NCI-H2081 treated with DMSO at 0.1 percent for 48 hours (cell line): Measurements from ENCODE around the gene NCMAP.
"Not testable (repeated sequence)": the region's sequence is repeated elsewhere in the genome, so short reads cannot be mapped to it uniquely, and the experiment has no call there.

Source experiments
- DNase-seq: peaks from one replicate; lab custom pipeline; 2025; lab: John Stamatoyannopoulos, UW

The NCMAP gene

DNA sequence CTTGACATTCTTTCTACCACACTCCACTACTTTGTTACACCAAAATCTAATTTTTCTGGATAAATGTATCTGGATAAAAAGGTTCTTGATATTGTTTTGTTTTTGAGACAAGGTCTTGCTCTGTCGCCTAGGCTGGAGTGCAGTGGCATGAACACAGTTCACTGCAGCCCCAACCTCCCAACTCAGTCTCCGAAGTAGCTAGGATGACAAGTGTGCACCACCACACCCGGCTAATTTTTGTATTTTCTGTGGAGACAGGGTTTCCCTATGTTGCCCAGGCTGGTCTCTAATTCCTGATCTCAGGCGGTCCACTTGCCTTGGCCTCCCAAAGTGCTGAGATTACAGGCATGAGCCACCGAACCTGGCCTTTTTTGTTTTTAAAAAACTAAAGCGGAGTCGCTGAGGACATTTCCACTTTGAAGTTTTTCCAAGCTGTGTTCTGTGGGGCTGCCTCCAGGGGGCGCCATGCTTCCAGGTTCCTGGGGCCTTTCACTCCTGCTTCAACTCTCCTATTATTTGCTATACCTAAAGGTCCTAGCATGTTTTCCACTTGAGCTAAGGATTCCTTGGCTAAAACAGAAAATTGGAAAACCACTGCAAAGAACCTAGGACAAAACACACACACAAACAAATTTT, 14.1 kb upstream of the NCMAP start:
- no peak for DNase-seq

- DNase-seq: no peak
These were observed 11.6 kb upstream of the NCMAP start for GRCh38 chr1:24544239-24544638.

- DNase-seq: no peak
These were observed 10.2 kb upstream of the NCMAP start for GRCh38 chr1:24545662-24546061.

DNA sequence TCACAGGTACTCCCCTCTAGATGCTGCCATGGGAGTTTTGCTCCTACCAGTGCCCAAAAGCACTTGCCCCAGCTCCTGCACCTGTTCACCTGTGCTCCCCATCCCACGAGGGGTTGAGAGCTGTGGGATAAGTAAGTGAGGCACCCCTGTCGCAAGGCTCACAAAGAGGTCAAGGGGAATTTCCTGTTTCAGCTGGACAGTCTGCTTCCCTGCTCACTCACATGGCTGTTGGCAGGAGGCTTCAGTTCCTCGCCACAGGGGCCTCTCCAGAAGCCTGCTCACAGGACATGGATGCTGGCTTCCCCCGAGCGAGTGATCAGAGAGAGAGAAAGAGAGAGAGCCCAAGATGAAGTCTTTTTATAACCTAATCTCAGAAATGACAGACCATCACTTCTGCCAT, 8.7 kb upstream of the NCMAP start:
- DNase-seq: no peak

DNA sequence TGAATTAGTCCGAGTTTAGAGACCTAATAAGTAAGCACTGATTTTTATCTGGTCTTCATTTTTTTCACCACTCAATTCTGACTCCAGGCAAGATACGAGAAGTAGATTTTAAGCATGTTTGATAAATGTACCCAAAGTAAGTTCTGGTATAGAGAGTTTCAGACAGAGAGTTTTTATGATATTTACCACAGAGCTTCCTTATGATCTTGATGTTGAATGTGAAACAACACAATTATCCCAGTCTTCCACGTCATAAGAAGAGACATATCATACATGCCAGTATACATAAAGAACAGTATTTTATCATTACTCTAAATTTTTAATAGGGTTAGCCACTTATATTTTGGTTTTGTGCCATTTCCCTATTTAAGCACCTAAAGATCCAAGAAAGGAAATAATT, 7.8 kb upstream of the NCMAP start:
- DNase-seq: no peak

DNA sequence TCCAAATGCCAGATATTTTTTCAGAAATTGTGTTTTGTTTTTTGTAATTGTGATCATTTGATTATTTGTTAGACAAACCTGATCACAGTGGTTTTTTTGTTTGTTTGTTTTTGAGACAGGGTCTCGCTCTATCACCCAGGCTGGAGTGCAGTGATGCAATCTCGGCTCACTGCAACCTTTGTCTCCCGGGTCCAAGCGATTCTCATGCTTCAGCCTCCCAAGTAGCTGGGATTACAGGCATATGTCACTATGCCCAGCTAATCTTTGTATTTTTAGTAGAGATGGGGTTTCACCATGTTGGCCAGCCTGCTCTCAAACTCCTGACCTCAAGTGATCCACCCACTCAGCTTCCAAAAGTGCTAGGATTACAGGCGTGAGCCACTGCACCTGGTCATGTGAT, 6.7 kb upstream of the NCMAP start:
- DNase-seq: not testable (repeated sequence)

GRCh38 chr1:24551290-24551959, 4.5 kb upstream of the NCMAP start:
- no peak for DNase-seq

GRCh38 chr1:24551960-24552571, 3.8 kb upstream of the NCMAP start:
- DNase-seq: no peak

DNA sequence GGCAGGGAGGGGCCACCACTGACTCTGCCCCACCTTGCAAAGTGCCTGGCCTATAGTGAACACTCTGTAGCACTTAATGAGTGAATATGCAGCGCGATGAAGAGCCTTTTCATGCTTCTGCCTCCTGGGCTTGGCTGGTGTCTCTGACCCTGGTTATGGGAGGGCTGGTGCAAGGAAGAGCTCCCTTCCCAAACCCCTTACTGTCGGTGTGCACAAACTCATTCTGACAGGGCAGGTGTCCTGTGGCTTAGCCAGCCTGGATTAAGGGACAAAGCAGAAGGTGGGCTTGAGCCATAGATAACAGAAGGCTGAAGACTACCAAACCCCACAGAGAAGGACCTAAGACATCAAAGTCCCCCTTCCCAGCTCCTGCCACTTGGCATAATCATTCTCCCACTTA, 2.0 kb upstream of the NCMAP start:
- no peak for DNase-seq

- no peak for DNase-seq
These were observed 1.2 kb upstream of the NCMAP start for GRCh38 chr1:24554714-24555113.

GRCh38 chr1:24556414-24556795, 518 bp downstream of the NCMAP start:
- no peak for DNase-seq

DNA sequence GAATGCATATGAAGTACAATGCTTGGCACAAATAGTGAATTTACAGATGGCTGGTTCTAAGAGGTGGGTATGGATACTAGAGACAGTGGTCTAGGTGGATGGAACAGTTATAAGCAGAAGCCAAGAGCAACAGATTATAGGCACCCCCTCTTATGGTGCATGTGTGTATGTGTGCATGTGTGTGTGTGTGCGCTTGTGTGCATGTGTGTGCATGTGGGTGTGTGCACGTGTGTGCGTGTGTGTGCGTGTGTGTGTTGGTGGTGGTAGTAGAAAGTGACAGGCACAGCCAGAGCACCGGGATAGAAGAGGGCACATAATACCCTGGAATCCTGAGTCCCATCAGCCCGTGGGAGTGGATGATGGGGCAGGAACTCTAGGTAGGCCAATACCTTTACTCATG, 1.3 kb downstream of the NCMAP start:
- DNase-seq: no peak

DNA sequence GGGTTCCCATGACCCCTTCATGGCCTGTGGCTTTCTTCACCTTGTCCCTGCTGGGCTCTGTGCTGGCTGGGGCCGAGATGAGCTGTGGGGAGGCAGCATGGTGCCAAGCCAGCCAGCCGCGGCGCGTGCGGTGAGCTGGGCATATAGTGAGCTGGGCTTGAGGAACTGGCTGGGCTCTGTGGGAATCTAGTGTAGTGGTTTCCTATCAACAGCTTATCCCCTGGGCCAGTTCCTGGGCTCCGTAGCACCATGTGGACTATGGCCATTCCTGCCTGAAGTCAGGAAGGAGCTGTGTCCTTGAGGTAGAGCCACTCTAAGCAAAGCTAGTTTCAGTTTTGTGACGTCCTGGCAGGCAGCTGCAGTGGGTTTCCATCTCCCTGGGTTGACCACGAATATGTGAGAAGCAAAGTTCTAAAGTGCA, 1.8 kb downstream of the NCMAP start:
- no peak for DNase-seq

DNA sequence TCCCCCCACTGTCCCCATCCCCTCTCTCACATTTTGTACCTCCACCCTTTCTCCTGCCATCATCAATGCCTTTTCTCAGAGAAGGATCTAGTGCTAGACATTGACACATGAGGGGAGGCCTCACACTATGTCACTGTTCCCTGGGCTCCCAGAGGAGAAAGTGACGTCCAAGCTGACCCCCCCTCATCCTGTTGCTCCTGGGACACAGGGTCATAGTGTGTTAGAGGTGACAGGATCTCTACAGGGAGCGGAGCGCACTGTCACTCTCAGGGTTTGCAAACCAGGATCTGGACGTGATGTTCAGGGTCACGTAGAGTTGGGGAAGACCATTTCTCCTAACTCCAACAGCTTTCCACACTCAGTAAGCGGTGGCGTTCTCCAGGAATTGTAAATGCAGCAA, 2.6 kb downstream of the NCMAP start:
- no peak for DNase-seq

DNA sequence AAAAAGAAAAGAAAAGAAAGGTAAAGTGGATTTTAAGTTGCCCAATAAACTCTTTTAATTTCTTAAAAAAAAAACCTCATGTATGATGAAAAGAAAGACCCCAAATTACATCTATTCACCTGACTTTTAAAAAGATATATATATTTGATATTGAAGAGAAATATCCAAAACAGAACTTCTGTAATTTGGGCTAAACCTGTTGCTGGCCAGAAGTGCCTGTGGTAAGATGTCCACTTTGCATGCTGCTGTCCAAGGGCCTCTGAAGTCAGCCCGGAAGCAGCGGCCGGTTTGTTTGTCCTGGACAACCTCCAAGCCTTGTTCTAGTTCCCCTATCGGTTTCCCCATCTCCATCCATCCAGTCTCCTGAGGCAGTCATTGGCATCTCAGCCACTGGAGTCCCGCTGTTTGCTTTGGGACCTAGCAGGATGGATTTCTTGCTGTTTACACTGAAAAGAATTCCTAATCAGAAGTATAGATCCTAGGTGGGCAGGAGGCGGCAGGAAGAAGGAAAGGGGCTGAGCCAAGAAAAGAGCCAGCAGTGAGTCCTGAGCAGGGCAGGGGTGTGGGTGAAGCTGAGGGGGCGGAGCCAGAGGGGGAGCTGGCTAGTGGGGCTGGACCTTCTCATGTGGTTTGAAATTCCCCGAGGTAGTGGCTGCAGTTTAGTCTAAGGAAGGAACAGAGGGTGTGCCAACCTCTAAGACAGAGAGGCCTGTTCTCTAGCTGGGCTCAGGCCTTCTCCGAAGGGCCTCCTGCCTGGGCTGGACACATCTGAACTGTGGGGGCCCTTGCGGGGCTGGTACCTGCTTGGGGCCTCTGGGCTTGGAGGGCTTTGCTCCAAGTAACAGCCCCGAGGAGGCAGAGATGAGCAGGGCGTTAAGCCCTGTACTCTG, 3.3 kb downstream of the NCMAP start:
- DNase-seq: no peak

DNA sequence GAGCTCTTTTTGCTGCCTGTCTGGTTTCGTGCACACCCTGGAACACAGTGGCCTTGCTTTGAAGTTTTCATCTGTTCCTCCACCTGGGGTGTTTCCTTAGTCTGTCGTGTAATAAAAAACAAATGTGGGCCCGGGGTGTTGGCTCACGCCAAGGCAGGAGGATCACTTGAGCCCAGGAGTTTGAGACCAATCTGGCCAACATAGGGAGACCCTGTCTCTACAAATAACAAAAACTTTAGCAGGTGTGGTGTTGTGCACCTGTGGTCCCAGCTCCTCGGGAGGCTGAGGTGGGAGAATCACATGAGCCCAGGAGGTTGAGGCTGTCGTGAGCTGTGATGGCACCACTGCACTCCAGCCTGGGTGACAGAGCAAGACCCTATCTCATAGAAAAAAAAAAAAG, 4.5 kb downstream of the NCMAP start:
- no peak for DNase-seq

DNA sequence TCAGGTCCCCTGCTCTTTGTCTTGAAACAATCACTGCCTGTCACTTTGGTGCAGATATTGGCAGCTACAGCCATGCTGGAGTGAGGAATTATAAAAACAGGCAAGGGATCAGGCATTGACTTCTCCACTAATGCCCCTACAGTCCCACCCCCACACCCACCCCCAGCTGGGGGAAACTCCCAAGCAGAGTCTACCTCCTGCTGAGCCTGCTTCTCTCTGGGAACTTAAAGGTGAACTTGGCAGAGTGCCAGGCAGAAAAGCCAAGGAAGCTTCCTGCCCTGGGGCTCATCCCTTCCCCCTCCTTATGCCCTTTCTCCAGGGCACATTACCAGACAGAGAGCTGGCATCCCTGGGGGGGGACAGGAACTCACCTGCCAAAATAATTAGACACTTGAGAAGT, 6.7 kb downstream of the NCMAP start:
- DNase-seq: no peak

GRCh38 chr1:24564695-24565094, 8.8 kb downstream of the NCMAP start:
- DNase-seq: no peak

DNA sequence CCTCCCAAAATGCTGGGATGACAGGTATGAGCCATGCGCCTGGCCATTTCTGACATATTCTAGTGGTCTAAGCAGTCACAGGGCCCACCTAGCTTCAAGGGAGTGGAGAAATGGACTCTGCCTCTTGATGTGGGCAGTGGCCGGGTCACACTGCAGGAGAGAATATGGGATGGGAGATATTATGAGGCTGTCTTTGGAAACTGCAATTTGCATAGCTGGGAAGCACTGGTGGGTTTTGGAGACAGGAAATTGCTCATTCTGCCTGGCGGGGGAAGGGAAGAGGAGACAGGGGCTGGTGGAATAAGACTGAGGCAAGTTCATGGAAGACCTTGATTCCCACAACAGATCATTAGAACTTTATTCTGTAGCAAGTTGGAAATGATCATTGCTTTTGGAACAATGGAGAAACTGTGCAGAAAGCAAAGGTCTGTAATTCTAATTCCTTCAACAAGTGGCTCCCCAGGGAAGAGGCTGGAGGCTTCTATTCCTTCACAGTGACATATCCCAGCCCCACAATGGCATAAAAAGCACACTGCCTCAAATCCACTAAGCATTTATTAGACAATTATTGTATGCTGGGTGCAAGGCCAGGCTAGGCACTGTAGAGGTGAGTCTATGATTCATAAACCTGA, 10.5 kb downstream of the NCMAP start:
- no peak for DNase-seq

DNA sequence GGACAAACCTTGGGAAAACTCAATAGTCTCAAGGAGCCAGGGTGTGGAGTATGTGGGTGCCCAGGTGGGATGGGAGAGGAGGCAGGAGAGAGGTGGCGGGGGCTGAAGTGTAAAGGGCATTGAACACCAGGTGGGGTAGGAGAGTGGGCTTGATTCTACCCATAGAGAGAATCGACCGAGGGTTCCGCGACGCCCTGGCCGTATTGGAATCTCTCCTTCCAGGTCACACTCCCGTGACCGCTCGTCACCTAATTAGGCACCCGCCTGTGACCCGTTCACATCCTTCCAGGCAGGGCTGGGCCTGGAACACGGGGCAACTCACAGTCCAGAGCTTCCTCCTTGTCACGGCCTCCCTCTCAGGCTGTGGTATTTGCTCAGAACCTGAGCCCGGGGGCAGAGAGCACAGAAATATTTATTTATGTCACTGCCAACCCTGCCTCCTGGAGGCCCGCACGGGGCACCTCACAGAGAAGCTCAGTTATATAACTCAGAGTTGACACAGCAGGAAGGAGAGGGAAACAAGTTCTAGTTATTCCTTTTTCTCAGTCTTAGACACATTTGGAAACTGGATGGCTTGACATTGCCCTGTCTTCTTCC, 12.0 kb downstream of the NCMAP start:
- DNase-seq: no peak

DNA sequence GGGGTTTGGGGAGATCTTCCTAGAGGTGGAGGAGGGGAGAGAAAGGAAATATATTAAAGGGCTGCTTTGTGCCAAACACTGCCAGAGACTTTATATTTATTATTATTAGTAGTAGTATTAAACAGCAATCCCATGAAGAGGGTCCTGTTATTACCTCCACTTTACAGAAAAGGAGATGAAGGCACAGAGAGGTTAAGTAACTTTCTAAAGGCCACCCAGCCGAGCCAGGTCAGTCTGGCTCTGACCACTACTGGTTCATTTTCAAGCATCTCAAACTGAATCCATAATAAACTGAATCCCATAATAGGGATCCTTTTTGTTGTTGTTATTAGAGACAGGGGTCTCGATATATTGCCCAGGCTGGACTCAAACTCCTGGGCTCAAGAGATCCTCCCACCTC, 12.6 kb downstream of the NCMAP start:
- no peak for DNase-seq
